Uterus (tissue), 2 donors: Measurements from ENCODE around the gene PARD6A.

ENCODE experiments used
- CTCF ChIP-seq, 4 experiments: fragments of 200-600 bp in 2 of 4; fragments of 450-650 bp in 2 of 4; sonication (generic) in 2 of 4; IDR thresholded peaks; one replicate each; pipeline ENCODE4 v1.5.1; 2016 to 2019; ENCODE audit warnings: antibody characterized with exemption in 4 of 4, mild to moderate bottlenecking in 2 of 4, moderate library complexity in 1 of 4
- POLR2A ChIP-seq, 2 donors: fragments of 450-650 bp; IDR thresholded peaks; one replicate each; pipeline ENCODE4 v1.6.1; 2016; ENCODE audit warnings: antibody characterized with exemption in 2 of 2, mild to moderate bottlenecking in 1 of 2, moderate library complexity in 1 of 2

- TF ChIP-seq CTCF (IDR thresholded peaks at IDR 0.05) (no peak), POLR2A (IDR thresholded peaks at IDR 0.05) (no peak)
Observed at GRCh38 chr16:67661101-67661761, 471 bp downstream of the PARD6A start.
